Measurements from ENCODE around the gene RNF181. TPM values are rescaled to one million over a fixed set of nuclear protein-coding genes. Genes with fewer than 3 reads are reported as not detected.

The RNF181 gene, protein sequence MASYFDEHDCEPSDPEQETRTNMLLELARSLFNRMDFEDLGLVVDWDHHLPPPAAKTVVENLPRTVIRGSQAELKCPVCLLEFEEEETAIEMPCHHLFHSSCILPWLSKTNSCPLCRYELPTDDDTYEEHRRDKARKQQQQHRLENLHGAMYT
- 67.1 TPM for total RNA-seq

DNA sequence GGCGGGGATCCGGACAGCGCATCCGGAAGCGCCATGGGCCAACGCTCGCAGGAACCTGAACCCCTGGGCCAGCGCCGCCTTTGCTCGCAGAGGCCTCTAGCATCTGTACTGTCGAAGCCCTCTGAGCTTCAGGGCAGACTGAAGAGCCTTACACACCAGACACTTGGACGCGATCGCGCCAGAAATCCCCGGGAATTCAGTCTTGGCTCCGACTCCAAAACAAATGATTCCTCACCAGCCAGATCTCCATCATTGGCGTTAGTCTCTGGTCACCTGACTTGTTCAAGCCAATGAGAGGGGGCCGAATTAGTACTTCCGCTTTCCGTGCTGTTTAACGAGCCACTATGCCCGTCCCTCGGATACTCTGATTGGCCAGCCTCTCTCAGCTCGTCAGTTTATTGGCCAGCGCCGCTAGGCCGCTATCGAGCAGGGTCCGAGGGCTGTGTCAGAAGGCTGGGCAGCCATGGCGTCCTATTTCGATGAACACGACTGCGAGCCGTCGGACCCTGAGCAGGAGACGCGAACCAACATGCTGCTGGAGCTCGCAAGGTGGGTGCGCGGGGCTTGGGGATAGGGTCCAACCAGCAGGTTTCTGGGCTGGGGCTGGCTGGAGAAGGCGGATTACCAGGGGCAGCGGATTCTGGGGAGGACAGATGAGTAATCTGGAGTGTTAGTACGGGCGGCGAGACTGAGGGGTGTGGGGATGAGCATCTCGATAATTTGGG is at the start of gene RNF181:
RNF181 (plus strand) TSS at position 445 of the 725 bp plus-strand sequence; CDS start at position 464, 19 bp downstream.

DNA sequence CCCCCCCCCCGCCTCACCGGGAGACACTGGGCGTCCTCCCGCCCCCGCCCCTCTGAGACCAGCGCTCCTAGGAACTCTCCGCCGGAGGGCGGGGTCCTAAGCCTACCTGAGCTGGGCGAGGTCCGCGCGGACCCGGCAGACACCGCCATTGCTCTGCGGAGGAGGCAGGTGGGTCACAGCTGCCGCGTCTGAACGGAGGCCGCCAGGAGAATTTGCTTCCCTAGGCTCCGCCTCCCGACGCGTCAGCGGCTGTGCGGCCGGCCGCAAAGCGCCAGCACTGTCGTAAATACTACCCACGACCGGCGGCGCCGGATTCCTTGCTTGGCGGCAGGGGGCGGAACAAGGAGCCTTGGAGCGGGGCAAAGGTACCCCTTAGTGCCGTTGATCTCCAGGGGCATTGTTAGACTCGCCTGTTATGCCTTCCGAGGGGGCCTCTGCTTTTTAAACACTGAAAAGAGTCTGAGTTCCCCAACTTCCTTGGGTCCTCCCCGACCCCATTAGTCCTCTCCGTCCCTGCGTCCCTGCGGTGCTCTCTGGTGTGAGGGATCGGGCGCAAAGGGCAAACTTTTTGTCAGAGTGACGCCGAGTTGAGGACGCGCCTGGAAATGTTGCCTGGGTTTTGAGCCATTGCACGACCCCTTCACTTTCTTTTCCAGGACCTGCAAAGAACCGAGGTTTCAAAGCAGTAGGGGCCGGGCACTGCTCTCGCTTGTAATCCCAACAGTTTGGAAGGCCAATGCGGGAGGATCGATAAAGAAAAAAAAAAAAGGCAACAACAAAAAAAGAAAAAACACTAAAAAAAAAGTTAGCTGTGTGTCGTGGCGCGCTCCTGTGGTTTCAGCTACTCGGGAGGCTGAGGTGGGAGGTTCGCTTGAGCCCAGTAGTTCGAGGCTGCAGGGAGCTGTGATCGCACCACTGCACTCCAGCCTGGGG is 34.0 kb upstream of the RNF181 start, which contains the start of gene GGCX:
GGCX (minus strand) TSS at position 214 of the 933 bp plus-strand sequence; CDS start at position 149, 65 bp downstream.

DNA sequence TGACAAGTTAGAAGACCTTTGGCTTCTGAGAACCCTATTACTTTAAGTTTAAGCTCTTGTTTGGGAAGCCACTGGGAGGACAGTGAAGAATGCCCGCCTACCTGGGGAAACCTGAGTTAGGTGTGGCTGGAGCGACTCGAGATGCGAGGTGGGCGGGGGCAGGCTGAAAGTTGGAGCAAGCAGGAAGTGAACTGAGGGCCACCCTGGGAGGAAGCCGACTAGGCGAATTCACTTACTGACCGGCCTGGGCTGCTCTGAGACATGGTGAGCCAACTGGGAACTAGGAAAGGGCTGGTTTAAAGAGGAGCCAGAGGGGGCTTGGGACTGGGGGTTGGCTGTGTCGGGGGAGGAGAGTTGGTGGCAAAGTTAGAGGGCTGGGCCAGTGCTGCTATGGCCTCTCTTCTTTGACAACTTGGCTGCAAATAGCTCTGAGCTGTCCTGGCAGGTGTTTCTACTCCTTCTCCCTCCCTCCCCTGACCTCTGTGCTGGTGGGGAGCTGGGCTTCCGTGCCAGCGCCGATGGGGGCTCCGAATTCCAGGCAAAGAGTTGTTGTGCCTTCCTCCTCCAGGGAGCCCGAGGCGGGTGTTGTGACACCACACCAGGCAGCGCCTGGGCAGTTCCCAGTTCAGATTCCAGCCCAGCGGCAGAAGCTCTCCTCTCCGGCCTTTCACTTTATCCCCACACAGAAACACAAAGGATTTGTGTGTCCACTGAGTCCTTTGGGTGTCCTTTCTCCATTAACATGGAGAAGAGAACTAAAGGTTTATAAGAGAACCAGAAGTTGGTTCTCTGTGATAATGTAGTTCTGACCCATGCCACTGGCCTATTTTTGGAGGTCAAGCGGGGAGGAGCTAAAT is 17.9 kb upstream of the RNF181 start, which contains the start of gene VAMP8:
VAMP8 (plus strand) TSS at position 201 of the 857 bp plus-strand sequence; CDS start at position 262, 61 bp downstream.

DNA sequence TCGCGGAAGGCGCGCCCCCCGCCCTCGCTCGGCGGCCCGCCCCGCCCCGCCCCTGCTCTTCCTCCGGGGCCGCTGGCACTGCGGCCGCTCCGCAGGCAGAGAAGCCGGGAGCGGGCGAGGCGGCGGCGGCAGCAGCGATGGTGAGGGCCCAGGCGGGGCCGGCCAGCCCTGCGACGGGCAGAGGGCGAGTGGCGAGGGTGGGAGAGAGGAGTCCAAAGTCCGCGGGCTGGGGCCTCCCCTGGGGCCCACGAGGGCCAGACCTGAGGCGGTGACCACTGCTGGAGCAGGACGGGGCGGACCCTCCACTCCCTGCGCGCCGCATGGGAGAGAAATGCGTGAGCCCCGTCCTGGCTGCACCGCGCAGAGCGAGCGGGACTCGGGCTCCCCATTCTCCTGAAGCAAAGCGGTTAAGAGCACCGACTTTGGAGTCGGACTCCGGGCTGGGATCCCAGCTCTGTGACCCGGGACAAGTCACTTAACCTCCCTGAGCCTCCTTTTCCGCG is 11.1 kb upstream of the RNF181 start, which contains the start of gene VAMP5:
VAMP5 (plus strand) TSS at position 78 of the 503 bp plus-strand sequence; CDS start at position 138, 60 bp downstream.

DNA sequence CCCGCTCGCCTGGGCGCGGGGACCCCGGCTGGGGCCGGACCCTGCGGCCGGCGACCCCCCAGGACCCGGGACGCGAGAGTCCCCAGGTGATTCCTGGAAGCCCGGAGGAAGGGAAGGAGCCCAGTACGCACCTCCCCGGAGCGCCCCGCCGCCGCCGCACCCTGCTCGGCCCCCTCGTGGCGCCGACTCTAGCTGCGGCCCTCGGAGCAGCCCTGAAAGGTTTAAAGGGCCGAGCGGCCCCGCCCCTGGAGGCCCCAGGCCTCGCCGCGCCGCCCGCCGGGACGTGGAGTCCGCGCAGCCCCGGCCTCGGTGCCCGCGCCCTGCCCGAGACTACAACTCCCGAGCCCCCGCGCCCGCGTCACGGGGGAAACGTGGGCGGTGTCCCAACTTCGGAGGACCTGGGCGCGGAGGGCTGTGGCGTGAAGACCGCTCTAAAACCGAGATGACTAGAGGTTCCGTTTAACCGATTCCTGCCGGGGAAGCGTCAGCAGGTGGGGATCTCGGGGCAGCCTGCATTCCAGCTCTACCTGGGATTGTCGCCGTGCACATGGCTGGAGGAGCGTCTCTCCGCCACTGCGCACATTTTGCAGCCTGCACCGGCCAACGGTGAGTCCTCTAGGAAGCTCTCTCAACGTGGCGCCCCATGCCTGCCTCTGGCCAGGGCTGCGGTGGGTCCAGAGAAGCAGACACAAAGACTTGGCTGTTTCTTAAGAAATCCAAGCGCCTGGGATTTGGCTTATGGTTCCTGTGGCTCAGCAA is 7.1 kb downstream of the RNF181 start, which contains the start of gene TMEM150A:
TMEM150A (minus strand) TSS at position 223 of the 759 bp plus-strand sequence. CDS start 750 bp downstream, outside the sequence.

DNA sequence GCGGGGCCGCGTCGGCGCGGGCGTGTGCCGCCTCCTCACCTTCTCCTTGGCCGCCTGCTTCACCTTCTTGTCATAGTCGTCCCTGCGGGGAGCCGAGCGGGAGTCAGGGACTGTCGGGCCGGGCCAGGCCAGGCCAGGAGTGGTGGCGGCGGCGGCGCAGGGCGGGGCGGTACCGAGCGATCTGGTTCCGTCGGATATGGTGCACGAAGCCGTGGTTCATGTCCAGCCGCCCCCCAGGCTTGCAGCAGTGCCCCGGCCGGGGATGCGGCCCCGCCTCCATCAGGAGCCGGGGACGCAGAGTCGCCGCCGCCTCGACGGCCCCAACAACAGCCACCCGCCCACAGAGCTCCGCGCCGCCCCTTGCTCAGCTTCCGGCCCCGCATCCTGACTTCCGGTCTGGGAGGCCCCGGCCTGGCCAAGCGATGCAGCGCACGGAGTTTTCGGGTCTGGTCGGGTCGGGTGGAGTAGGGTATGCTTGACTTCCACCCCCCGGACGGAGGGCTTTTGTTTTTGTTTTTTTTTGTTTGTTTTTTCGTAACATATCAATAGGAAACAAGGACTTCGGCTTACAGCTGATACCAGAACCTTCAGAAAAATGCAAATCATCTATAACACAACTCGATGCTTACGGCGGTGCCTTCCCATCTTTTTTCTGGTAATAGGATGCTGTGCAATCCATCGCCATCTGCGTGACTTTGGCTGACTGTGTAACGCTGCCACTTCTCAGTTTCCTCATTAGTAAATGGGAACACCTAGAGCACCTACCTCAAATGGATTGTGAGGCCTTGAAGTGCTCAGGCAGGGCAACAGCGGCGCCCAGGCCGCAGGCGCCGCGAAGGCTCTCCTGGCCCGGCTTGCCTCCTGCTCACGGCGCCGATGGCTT is 16.4 kb downstream of the RNF181 start, which contains the start of gene C2orf68:
C2orf68 (minus strand) TSS at position 362 of the 883 bp plus-strand sequence; CDS start at position 280, 82 bp downstream.

Other genes starting within 250 kb of the RNF181 start
- gene RETSAT, start 241.2 kb upstream of the RNF181 start, total RNA-seq: 23.0 TPM
- 28.5 TPM for gene ELMOD3, start 241.0 kb upstream of the RNF181 start, total RNA-seq
- 27.8 TPM for gene CAPG, start 185.4 kb upstream of the RNF181 start, total RNA-seq
- not detected for gene SH2D6, start 177.0 kb upstream of the RNF181 start, total RNA-seq
- gene MAT2A, start 56.6 kb upstream of the RNF181 start, total RNA-seq: 165 TPM
- gene GGCX, start 34.3 kb upstream of the RNF181 start, total RNA-seq: 48.6 TPM
- 8.5 TPM for gene VAMP8, start 18.2 kb upstream of the RNF181 start, total RNA-seq
- 10.7 TPM for gene VAMP5, start 11.3 kb upstream of the RNF181 start, total RNA-seq
- gene TMEM150A, start 7.0 kb downstream of the RNF181 start, total RNA-seq: 4.0 TPM
- gene C2orf68, start 16.3 kb downstream of the RNF181 start, total RNA-seq: 27.0 TPM
- 55.5 TPM for gene USP39, start 20.4 kb downstream of the RNF181 start, total RNA-seq
- gene SFTPB, start 72.5 kb downstream of the RNF181 start, total RNA-seq: not detected
- 0.27 TPM for gene GNLY, start 98.6 kb downstream of the RNF181 start, total RNA-seq
- gene ATOH8, start 158.2 kb downstream of the RNF181 start, total RNA-seq: 17.6 TPM

Data from camera-type eye (tissue), 1 donor.